Measurements from ENCODE around the gene SASH1.

The SASH1 gene

DNA sequence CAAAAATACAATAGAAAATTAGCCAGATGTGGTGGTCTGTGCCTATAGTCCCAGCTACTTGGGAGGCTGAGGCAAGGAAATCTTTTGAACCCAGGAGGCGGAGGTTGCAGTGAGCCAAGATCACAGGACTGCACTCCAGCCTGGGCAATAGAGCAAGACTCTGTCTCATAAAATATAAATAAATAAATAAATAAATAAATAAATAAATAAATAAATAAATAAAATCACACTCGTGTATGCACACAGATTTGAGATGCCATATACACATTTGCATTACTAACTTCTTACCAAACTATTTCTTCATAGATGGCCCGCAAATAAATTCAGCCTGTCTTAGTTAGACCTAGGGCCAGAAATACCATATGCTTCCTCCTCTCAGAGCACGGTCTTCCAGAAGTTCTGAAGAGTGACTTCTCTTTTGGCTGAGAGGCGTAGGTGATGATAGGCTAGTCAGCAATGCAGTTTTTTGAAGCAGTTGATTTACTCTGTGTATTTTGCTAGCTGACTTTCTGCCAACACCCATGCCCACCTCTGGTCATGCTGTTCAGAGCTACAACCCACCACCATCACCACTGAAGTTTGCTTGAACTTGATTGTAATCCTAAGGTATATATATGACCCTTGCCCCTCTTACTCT, 150.1 kb downstream of the SASH1 start:
- Histone ChIP-seq H2BK120ac (ENCODE audit: low read depth, low read length) (no peak overlapping the region), H3K9ac (ENCODE audit: low read depth, low read length, poor library complexity) (no peak overlapping the region), H3K4me2 (ENCODE audit: insufficient read depth, low read length, poor library complexity, severe bottlenecking) (no peak overlapping the region), H3K14ac (ENCODE audit: low read length) (no peak overlapping the region), H2BK15ac (ENCODE audit: low read length) (no peak overlapping the region), H2BK5ac (ENCODE audit: low read length) (no peak overlapping the region), H4K91ac (ENCODE audit: low read depth, low read length, poor library complexity) (no peak overlapping the region), H3K4me1 (ENCODE audit: control insufficient read depth in 2 of 2, insufficient read depth in 1 of 2, low read depth in 1 of 2, low read length in 2 of 2) (no peaks in the 10 kb centered on the region), H3K27me3 (ENCODE audit: control insufficient read depth in 3 of 3, insufficient read depth in 3 of 3, low read depth in 1 of 3, low read length in 3 of 3) (no peaks in the 10 kb centered on the region), H2AK5ac (ENCODE audit: low read depth, low read length) (no peak overlapping the region), H3K18ac (ENCODE audit: low read length) (no peak overlapping the region), H3K9me3 (replicated peaks in 1 of 2; ENCODE audit: control insufficient read depth in 2 of 2, insufficient read depth in 1 of 2, low read depth in 1 of 2, low read length in 2 of 2) (no peaks in the 10 kb centered on the region), H3K79me1 (ENCODE audit: low read depth, low read length) (no peaks in the 10 kb centered on the region), H2AFZ (ENCODE audit: low read length) (no peak overlapping the region), H3K4ac (ENCODE audit: low read length) (no peak overlapping the region), H3K27ac (replicated peaks; ENCODE audit: low read length) (no peak overlapping the region), H3K36me3 (replicated peaks in 1 of 2; ENCODE audit: control insufficient read depth in 2 of 2, insufficient read depth in 2 of 2, low read length in 2 of 2) (peaks cover 0 to 9% of the 10 kb centered on the region in 2 donors), H2BK12ac (ENCODE audit: low read length) (no peak overlapping the region), H3K4me3 (ENCODE audit: low read length in 2 of 2) (no peak overlapping the region), H3K23ac (ENCODE audit: low read depth, low read length, poor library complexity) (no peak overlapping the region), H4K8ac (ENCODE audit: low read depth, low read length) (no peak overlapping the region)
- WGBS, 2 donors (ENCODE audit: extremely low coverage in 2 of 2, insufficient read length in 2 of 2, insufficient replicate concordance in 1 of 2), result no CpG with 5 or more reads among the region's 5 CpGs
- DNase-seq (ENCODE audit: low spot score), result no peak

DNA sequence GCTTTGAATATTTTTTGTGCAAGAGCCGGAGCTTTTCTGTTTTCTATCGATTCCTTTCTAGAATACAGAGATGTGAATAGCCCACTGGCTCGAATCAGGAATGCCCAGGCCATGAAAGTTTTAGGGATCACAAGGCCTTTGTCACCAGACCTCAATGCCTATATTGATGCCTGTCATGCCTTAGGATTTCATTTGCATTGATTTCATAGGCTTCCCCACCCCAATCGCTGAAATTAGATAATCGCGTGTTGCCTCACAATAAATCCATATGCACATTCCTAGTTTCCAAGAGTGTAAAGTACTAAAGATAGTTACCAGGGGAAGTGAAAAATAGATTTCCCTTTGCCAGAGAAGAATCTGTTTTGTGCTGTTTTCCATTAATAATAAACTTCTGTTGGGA, 150.8 kb downstream of the SASH1 start:
- H3K23ac ChIP-seq (ENCODE audit: low read depth, low read length, poor library complexity), result no peak overlapping the region
- H3K18ac ChIP-seq (ENCODE audit: low read length), result no peak overlapping the region
- H3K79me1 ChIP-seq (ENCODE audit: low read depth, low read length), result no peaks in the 10 kb centered on the region
- H3K27me3 ChIP-seq (ENCODE audit: control insufficient read depth in 3 of 3, insufficient read depth in 3 of 3, low read depth in 1 of 3, low read length in 3 of 3), result no peaks in the 10 kb centered on the region
- no peak overlapping the region for H3K14ac ChIP-seq (ENCODE audit: low read length)
- H4K8ac ChIP-seq (ENCODE audit: low read depth, low read length), result no peak overlapping the region
- peaks cover 0 to 2% of the 10 kb centered on the region in 2 donors for H3K36me3 ChIP-seq (replicated peaks in 1 of 2; ENCODE audit: control insufficient read depth in 2 of 2, insufficient read depth in 2 of 2, low read length in 2 of 2)
- H3K4me1 ChIP-seq (ENCODE audit: control insufficient read depth in 2 of 2, insufficient read depth in 1 of 2, low read depth in 1 of 2, low read length in 2 of 2), result no peaks in the 10 kb centered on the region
- no peak overlapping the region for H3K9ac ChIP-seq (ENCODE audit: low read depth, low read length, poor library complexity)
- WGBS, 2 donors (ENCODE audit: extremely low coverage in 2 of 2, insufficient read length in 2 of 2, insufficient replicate concordance in 1 of 2), result no CpG with 5 or more reads among the region's 6 CpGs
- no peak overlapping the region for H3K4me3 ChIP-seq (ENCODE audit: low read length in 2 of 2)
- no peak overlapping the region for H3K4me2 ChIP-seq (ENCODE audit: insufficient read depth, low read length, poor library complexity, severe bottlenecking)
- no peak overlapping the region for H2BK15ac ChIP-seq (ENCODE audit: low read length)
- no peak overlapping the region for H3K27ac ChIP-seq (replicated peaks; ENCODE audit: low read length)
- no peak overlapping the region for H2AFZ ChIP-seq (ENCODE audit: low read length)
- DNase-seq (ENCODE audit: low spot score), result no peak
- H2BK5ac ChIP-seq (ENCODE audit: low read length), result no peak overlapping the region
- no peak overlapping the region for H2BK120ac ChIP-seq (ENCODE audit: low read depth, low read length)
- H3K9me3 ChIP-seq (replicated peaks in 1 of 2; ENCODE audit: control insufficient read depth in 2 of 2, insufficient read depth in 1 of 2, low read depth in 1 of 2, low read length in 2 of 2), result no peaks in the 10 kb centered on the region
- no peak overlapping the region for H4K91ac ChIP-seq (ENCODE audit: low read depth, low read length, poor library complexity)
- H2AK5ac ChIP-seq (ENCODE audit: low read depth, low read length), result no peak overlapping the region
- H2BK12ac ChIP-seq (ENCODE audit: low read length), result no peak overlapping the region
- no peak overlapping the region for H3K4ac ChIP-seq (ENCODE audit: low read length)

DNA sequence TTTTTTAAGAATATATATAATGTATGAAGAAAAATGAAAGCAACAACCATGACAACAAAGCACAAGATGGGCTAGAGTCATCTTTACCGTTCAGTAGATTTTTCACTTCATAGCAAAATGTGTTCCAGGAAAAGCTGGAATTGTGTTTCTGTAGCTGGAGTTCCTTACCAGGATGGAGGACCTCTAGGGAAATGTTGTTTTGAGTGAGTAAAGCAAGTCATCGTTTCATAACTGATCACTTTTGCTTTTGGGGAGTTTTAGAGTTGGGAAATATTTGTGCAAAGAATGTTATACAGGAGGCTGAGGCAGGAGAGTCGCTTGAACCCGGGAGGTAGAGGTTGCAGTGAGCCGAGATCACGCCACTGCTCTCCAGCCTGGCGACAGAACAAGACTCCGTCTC, 151.6 kb downstream of the SASH1 start:
- H3K4me1 ChIP-seq (ENCODE audit: control insufficient read depth in 2 of 2, insufficient read depth in 1 of 2, low read depth in 1 of 2, low read length in 2 of 2), result no peaks in the 10 kb centered on the region
- no peak overlapping the region for H3K4me2 ChIP-seq (ENCODE audit: insufficient read depth, low read length, poor library complexity, severe bottlenecking)
- H4K91ac ChIP-seq (ENCODE audit: low read depth, low read length, poor library complexity), result no peak overlapping the region
- no peak overlapping the region for H2BK120ac ChIP-seq (ENCODE audit: low read depth, low read length)
- no peak overlapping the region for H4K8ac ChIP-seq (ENCODE audit: low read depth, low read length)
- no peak overlapping the region for H2BK12ac ChIP-seq (ENCODE audit: low read length)
- H3K18ac ChIP-seq (ENCODE audit: low read length), result no peak overlapping the region
- no CpG with 5 or more reads among the region's 8 CpGs for WGBS, 2 donors (ENCODE audit: extremely low coverage in 2 of 2, insufficient read length in 2 of 2, insufficient replicate concordance in 1 of 2)
- no peak overlapping the region for H2BK5ac ChIP-seq (ENCODE audit: low read length)
- no peak overlapping the region for H3K23ac ChIP-seq (ENCODE audit: low read depth, low read length, poor library complexity)
- no peak overlapping the region for H3K4me3 ChIP-seq (ENCODE audit: low read length in 2 of 2)
- no peak overlapping the region for H3K4ac ChIP-seq (ENCODE audit: low read length)
- H3K9me3 ChIP-seq (replicated peaks in 1 of 2; ENCODE audit: control insufficient read depth in 2 of 2, insufficient read depth in 1 of 2, low read depth in 1 of 2, low read length in 2 of 2), result no peaks in the 10 kb centered on the region
- H3K9ac ChIP-seq (ENCODE audit: low read depth, low read length, poor library complexity), result no peak overlapping the region
- H2AK5ac ChIP-seq (ENCODE audit: low read depth, low read length), result no peak overlapping the region
- no peak for DNase-seq (ENCODE audit: low spot score)
- H2BK15ac ChIP-seq (ENCODE audit: low read length), result no peak overlapping the region
- no peak overlapping the region for H3K27ac ChIP-seq (replicated peaks; ENCODE audit: low read length)
- no peaks in the 10 kb centered on the region for H3K36me3 ChIP-seq (replicated peaks in 1 of 2; ENCODE audit: control insufficient read depth in 2 of 2, insufficient read depth in 2 of 2, low read length in 2 of 2)
- H3K27me3 ChIP-seq (ENCODE audit: control insufficient read depth in 3 of 3, insufficient read depth in 3 of 3, low read depth in 1 of 3, low read length in 3 of 3), result no peaks in the 10 kb centered on the region
- no peak overlapping the region for H3K14ac ChIP-seq (ENCODE audit: low read length)
- no peaks in the 10 kb centered on the region for H3K79me1 ChIP-seq (ENCODE audit: low read depth, low read length)
- no peak overlapping the region for H2AFZ ChIP-seq (ENCODE audit: low read length)

- no peak for DNase-seq (ENCODE audit: low spot score)
- Histone ChIP-seq H3K4me1 (ENCODE audit: control insufficient read depth in 2 of 2, insufficient read depth in 1 of 2, low read depth in 1 of 2, low read length in 2 of 2) (no peaks in the 10 kb centered on the region), H4K91ac (ENCODE audit: low read depth, low read length, poor library complexity) (no peak overlapping the region)
Observed at GRCh38 chr6:148495029-148495428, 152.4 kb downstream of the SASH1 start.

More at GRCh38 chr6:148495029-148495428, 152.4 kb downstream of the SASH1 start:
- Histone ChIP-seq H2BK120ac (ENCODE audit: low read depth, low read length) (no peak overlapping the region), H2AFZ (ENCODE audit: low read length) (no peak overlapping the region), H3K27ac (replicated peaks; ENCODE audit: low read length) (no peak overlapping the region), H2AK5ac (ENCODE audit: low read depth, low read length) (no peak overlapping the region), H2BK15ac (ENCODE audit: low read length) (no peak overlapping the region), H2BK12ac (ENCODE audit: low read length) (no peak overlapping the region), H4K8ac (ENCODE audit: low read depth, low read length) (no peak overlapping the region), H3K27me3 (ENCODE audit: control insufficient read depth in 3 of 3, insufficient read depth in 3 of 3, low read depth in 1 of 3, low read length in 3 of 3) (no peaks in the 10 kb centered on the region), H3K9ac (ENCODE audit: low read depth, low read length, poor library complexity) (no peak overlapping the region), H3K23ac (ENCODE audit: low read depth, low read length, poor library complexity) (no peak overlapping the region), H3K4me3 (ENCODE audit: low read length in 2 of 2) (no peak overlapping the region), H3K9me3 (replicated peaks in 1 of 2; ENCODE audit: control insufficient read depth in 2 of 2, insufficient read depth in 1 of 2, low read depth in 1 of 2, low read length in 2 of 2) (no peaks in the 10 kb centered on the region), H3K4ac (ENCODE audit: low read length) (no peak overlapping the region), H3K4me2 (ENCODE audit: insufficient read depth, low read length, poor library complexity, severe bottlenecking) (no peak overlapping the region), H3K18ac (ENCODE audit: low read length) (no peak overlapping the region), H3K36me3 (replicated peaks in 1 of 2; ENCODE audit: control insufficient read depth in 2 of 2, insufficient read depth in 2 of 2, low read length in 2 of 2) (no peaks in the 10 kb centered on the region), H3K14ac (ENCODE audit: low read length) (no peak overlapping the region), H3K79me1 (ENCODE audit: low read depth, low read length) (no peaks in the 10 kb centered on the region), H2BK5ac (ENCODE audit: low read length) (no peak overlapping the region)
- no CpG with 5 or more reads among the region's 6 CpGs for WGBS, 2 donors (ENCODE audit: extremely low coverage in 2 of 2, insufficient read length in 2 of 2, insufficient replicate concordance in 1 of 2)
